GM18858 (cell line): ENCODE measurements around the gene ACER1.

Experiments used
- ATAC-seq: cut with Tn5 transposase; IDR thresholded peaks from one replicate; pipeline ENCODE4 v1.9.1; 2021; ENCODE audit not compliant: unreplicated experiment

Gene ACER1

GRCh38 chr19:6270076-6270745 is 63.2 kb downstream of the ACER1 start:
- no peak for ATAC-seq

- no peak for ATAC-seq
Observed at GRCh38 chr19:6269101-6269886, 64.1 kb downstream of the ACER1 start.

- no peak for ATAC-seq
Observed at GRCh38 chr19:6268382-6268771, 65.0 kb downstream of the ACER1 start.

GRCh38 chr19:6267552-6268381 is 65.6 kb downstream of the ACER1 start:
- ATAC-seq = no peak

GRCh38 chr19:6264803-6265202 is 68.6 kb downstream of the ACER1 start:
- no peak for ATAC-seq

DNA sequence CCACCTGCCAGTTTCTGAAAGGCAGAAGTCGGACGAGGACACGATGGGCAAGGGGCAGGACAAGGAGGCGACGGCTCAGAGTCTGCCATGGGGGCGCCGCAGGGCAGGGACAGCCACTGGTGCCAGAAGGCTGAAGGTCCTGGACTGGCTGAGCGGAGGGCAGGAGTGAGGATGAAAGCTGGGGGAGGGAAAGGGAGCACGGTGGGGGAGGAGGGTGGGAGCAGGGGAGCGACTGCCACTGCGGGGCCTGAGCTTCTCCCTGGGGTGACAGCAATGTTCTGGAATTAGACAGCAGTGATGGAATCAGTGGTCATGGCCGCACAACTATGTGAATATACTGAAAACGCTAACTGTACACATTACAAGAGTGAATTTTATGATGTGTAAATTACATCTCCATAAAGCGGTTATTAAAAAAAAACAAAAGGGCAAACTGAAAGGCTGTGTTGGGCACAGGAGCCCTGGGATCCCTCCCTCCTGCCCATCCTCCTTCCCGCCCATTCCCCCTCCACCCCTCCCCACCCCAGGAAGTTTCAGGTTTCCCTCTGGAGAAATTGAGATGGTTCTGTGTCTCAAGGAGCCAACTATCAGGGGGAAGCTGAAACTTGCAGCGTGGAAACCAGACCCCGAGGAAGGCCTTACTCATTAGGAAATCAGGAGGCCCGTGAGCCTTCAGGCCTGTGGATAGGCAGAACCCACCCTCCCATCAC is 69.5 kb downstream of the ACER1 start:
- ATAC-seq = no peak

DNA sequence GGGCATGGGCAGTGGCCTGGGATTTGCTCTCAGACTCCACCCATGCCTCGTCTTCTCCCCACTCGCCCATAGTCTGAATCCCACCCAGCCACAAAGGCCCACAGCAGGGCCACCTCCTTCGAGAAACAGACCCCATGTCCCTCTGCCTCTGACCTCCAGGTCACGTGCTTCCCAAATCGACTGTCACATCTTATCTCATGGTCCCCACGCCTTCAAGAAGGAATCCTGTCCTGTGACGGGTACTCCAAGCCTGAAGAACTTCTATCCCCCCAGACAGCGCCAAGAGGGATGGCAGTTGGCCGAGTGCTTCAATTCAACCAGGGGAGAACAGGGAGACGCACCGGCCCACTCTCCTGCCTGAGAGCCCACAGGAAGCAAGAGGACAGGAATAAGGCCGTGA is 70.1 kb downstream of the ACER1 start:
- no peak for ATAC-seq

DNA sequence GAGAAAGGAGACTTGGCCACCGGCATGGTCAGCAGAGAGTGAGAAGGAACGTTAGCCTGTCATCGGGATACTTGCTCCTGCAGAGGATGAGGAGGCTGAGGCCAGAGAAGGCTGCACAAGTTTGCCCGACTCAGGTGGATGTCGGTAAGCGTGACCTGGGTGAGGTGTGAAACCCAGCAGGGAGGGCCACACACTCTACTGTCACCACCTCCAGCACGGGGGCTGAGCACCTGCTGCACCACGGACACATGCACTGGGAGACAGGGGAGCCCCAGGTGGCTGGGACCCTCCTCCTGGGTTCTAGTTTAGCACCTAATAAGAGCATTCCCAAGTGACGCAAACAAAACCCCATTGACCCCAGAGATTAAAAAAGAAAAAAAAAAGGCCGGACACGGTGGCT is 70.9 kb downstream of the ACER1 start:
- no peak for ATAC-seq

- ATAC-seq = no peak
Observed at GRCh38 chr19:6261883-6262282, 71.5 kb downstream of the ACER1 start.

GRCh38 chr19:6260912-6261650 is 72.3 kb downstream of the ACER1 start:
- ATAC-seq = no peak

DNA sequence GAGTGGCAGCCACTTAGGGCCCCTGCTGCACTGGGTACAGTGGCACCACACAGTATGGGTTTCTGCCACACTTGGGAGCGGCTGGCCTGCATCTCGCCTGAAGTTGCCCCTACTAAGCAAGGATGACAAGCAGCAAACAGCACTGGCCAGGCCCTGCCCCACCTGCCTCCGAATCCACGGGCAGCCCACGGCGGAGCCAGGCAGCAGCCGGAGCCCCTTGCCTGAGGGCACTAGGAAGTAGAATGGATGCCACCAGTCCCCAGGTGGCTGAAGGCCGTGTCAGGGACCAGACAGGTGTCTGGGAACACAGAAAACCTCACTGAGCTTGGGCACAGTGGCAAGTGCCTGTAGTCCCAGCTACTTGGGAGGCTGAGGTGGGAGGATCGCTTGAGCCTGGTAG is 73.0 kb downstream of the ACER1 start:
- ATAC-seq = no peak

- no peak for ATAC-seq
Observed at GRCh38 chr19:6259312-6259861, 74.0 kb downstream of the ACER1 start.

DNA sequence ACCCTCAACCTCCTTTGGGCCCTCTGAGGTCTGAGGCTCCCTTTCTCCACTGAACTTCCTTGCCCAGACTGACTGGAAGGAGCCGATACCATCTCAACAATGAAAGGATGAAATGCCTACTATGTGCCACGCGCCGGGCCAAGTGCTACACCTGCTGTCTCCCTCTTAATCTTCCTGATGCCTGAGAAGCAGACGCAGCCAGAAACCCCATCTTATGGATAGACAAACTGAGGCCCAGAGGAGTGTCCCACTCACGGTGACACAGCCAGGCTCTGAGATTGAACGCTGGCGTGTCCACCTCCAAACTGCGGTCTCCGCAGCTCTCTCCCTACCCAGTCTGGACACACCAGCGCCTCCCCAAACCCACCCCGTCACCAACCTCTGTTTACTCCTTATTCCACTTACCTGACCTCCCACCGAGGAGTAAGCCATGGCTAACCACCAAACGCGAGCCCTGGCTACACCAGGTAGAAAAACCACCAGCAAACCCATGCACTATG is 74.5 kb downstream of the ACER1 start:
- no peak for ATAC-seq
